ENCODE data around the gene TM4SF4. TPM values are rescaled to one million over a fixed set of nuclear protein-coding genes. Genes with fewer than 3 reads are reported as not detected.

Gene TM4SF4
- total RNA-seq, 1 experiment from 2014 or later: 2.7 TPM

DNA sequence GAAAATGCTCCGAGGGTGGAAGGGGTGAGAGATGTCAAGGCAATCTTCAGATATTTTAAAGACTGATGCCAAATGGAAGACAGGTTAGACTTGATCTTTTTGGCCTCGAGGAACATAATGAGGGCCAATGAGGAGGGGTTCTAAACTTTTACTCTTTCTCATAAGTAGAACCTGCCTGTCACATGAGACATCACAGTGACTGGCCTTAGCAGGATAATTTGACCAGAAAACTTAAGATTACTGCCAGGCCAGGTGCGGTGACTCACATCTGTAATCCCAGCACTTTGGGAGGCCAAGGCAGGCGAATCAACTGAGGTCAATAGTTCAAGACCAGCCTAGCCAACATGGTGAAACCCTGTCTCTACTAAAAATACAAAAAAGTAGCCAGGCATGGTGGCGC, 12.2 kb downstream of the TM4SF4 start:
- Mint-ChIP-seq H3K4me1 (ENCODE audit: low read depth, unreplicated experiment) (no peaks in the 10 kb centered on the region), H3K4me3 (ENCODE audit: unreplicated experiment) (no peak overlapping the region), H3K27ac (ENCODE audit: unreplicated experiment) (no peak overlapping the region), H3K36me3 (ENCODE audit: insufficient read depth, unreplicated experiment) (no peaks in the 10 kb centered on the region), H3K27me3 (ENCODE audit: insufficient read depth, unreplicated experiment) (no peaks in the 10 kb centered on the region), H3K9me3 (ENCODE audit: unreplicated experiment) (peaks cover 9% of the 10 kb centered on the region)
- TF ChIP-seq, protein P1, sequence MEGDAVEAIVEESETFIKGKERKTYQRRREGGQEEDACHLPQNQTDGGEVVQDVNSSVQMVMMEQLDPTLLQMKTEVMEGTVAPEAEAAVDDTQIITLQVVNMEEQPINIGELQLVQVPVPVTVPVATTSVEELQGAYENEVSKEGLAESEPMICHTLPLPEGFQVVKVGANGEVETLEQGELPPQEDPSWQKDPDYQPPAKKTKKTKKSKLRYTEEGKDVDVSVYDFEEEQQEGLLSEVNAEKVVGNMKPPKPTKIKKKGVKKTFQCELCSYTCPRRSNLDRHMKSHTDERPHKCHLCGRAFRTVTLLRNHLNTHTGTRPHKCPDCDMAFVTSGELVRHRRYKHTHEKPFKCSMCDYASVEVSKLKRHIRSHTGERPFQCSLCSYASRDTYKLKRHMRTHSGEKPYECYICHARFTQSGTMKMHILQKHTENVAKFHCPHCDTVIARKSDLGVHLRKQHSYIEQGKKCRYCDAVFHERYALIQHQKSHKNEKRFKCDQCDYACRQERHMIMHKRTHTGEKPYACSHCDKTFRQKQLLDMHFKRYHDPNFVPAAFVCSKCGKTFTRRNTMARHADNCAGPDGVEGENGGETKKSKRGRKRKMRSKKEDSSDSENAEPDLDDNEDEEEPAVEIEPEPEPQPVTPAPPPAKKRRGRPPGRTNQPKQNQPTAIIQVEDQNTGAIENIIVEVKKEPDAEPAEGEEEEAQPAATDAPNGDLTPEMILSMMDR (IDR thresholded peaks at IDR 0.05; ENCODE audit: insufficient read depth in 1 of 2, low read depth in 1 of 2, low read length in 1 of 2, severe bottlenecking in 1 of 2, unreplicated experiment in 1 of 2): no peak
- H3K9me3 ChIP-seq: no peaks in the 10 kb centered on the region
- H3K36me3 ChIP-seq (ENCODE audit: control insufficient read depth, insufficient read depth, low read length): no peaks in the 10 kb centered on the region
- CTCF ChIA-PET: no interaction called here
- no peaks in the 10 kb centered on the region for H3K27me3 ChIP-seq (replicated peaks; ENCODE audit: control insufficient read depth, insufficient read depth, low read length)
- H3K4me1 ChIP-seq: no peaks in the 10 kb centered on the region
- POLR2A ChIA-PET: no interaction called here
- intact Hi-C loops (cut with micrococcal nuclease; ENCODE audit: unreplicated experiment): loop anchor here (10.0 kb wide), 1 partner anchor 532 kb away; no protein-coding TSS in a partner anchor
- H3K4me3 ChIP-seq (ENCODE audit: low read depth, low read length): no peak overlapping the region
- no TSS peak for BruUV-seq (replicated peaks)
- DNase-seq: no peak

DNA sequence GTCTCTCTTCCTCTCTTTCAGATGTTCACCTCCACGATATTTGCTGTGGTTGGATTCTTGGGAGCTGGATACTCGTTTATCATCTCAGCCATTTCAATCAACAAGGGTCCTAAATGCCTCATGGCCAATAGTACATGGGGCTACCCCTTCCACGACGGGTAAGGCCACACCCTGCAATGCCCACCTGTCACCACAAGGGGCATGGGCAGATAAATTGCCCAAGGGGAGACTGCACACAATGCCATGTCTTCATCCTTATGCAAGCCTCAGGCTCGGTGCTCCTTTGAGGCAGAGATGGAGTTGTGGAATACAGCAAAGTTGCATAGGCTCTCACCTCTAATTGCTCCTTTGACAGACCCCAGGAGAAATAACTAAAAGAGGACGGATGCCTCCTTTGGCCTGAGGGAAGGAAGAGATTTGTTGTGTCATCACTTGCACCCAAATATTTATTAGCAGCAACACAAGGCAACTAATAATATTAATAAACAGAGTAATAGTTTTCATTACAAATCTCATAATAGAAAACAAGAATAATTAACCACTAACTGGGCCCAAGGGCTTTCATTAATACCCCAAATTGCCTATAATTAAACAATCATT, 13.2 kb downstream of the TM4SF4 start:
- DNase-seq: peak in 1 of 2 experiments; percentile 47
- no TSS peak for BruUV-seq (replicated peaks)
- Mint-ChIP-seq H3K36me3 (ENCODE audit: insufficient read depth, unreplicated experiment) (no peaks in the 10 kb centered on the region), H3K4me3 (ENCODE audit: unreplicated experiment) (no peak overlapping the region), H3K27ac (ENCODE audit: unreplicated experiment) (no peak overlapping the region), H3K4me1 (ENCODE audit: low read depth, unreplicated experiment) (no peaks in the 10 kb centered on the region), H3K27me3 (ENCODE audit: insufficient read depth, unreplicated experiment) (no peaks in the 10 kb centered on the region), H3K9me3 (ENCODE audit: unreplicated experiment) (peaks cover 9% of the 10 kb centered on the region)
- intact Hi-C loops (cut with micrococcal nuclease; ENCODE audit: unreplicated experiment): loop anchor here (10.0 kb wide), 1 partner anchor 533 kb away; no protein-coding TSS in a partner anchor
- no peaks in the 10 kb centered on the region for H3K4me1 ChIP-seq
- ChIA-PET POLR2A (no interaction called here), CTCF (no interaction called here)
- H3K27me3 ChIP-seq (replicated peaks; ENCODE audit: control insufficient read depth, insufficient read depth, low read length): no peaks in the 10 kb centered on the region
- H3K36me3 ChIP-seq (ENCODE audit: control insufficient read depth, insufficient read depth, low read length): no peaks in the 10 kb centered on the region
- TF ChIP-seq, protein P1 (IDR thresholded peaks at IDR 0.05; ENCODE audit: insufficient read depth in 1 of 2, low read depth in 1 of 2, low read length in 1 of 2, severe bottlenecking in 1 of 2, unreplicated experiment in 1 of 2): peak; percentile 16 to 25
- H3K9me3 ChIP-seq: no peaks in the 10 kb centered on the region
- no peak overlapping the region for H3K4me3 ChIP-seq (ENCODE audit: low read depth, low read length)

DNA sequence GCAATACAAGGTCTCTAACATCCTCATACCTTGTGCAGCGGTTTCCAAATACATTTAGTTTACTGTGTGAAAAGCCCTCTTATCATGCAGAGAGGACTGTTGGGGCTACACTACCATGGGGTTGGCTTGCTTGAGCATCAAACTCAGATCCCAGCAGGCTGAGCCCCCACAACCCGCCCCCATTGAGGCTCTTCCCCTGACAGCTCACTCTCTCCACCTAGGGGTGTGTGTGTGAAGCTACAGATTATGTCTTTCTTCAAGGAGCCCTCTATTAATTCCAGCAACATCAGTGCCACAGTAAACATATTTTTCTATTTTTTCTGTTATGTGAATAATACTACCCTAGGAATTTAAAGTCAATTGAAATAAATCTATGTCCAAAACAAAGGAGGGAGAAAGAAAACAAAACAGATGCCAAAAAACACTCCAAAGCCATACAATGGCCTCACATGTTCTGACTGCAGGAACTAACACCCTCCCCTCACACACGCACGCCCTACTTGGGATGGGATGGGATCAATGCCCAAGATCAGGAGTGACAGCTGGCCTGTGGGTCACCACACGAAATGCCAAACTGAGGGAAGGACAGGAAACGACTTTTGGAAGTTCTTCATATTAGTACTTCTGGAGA, 14.7 kb downstream of the TM4SF4 start:
- CTCF ChIA-PET: interaction anchor here (0.6 to 1.9 kb wide), 7 partner anchors 13 to 369 kb away, joined by 3 to 5 read pairs (median 3); no protein-coding TSS in a partner anchor
- no TSS peak for BruUV-seq (replicated peaks)
- no peaks in the 10 kb centered on the region for H3K27me3 Mint-ChIP-seq (ENCODE audit: insufficient read depth, unreplicated experiment)
- Histone ChIP-seq H3K27me3 (replicated peaks; ENCODE audit: control insufficient read depth, insufficient read depth, low read length) (no peaks in the 10 kb centered on the region), H3K4me3 (ENCODE audit: low read depth, low read length) (no peak overlapping the region), H3K4me1 (no peaks in the 10 kb centered on the region), H3K9me3 (peaks cover 5% of the 10 kb centered on the region; the same call in 1 of the 2 replicates), H3K36me3 (ENCODE audit: control insufficient read depth, insufficient read depth, low read length) (no peaks in the 10 kb centered on the region)
- peak in 1 of 2 experiments; percentile 29 for DNase-seq
- H3K9me3 Mint-ChIP-seq (ENCODE audit: unreplicated experiment): peaks cover 9% of the 10 kb centered on the region
- intact Hi-C loops (cut with micrococcal nuclease; ENCODE audit: unreplicated experiment): loop anchor here (1.0 to 10.0 kb wide), 2 partner anchors 137 to 534 kb away; no protein-coding TSS in a partner anchor
- POLR2A ChIA-PET: interaction anchor here (0.5 kb wide), 1 partner anchor 104 kb away, joined by 3 read pairs; no protein-coding TSS in a partner anchor
- no peak overlapping the region for H3K4me3 Mint-ChIP-seq (ENCODE audit: unreplicated experiment)
- no peaks in the 10 kb centered on the region for H3K4me1 Mint-ChIP-seq (ENCODE audit: low read depth, unreplicated experiment)
- TF ChIP-seq, protein P1 (IDR thresholded peaks at IDR 0.05; ENCODE audit: insufficient read depth in 1 of 2, low read depth in 1 of 2, low read length in 1 of 2, severe bottlenecking in 1 of 2, unreplicated experiment in 1 of 2): peak; percentile 38 to 57
- no peak overlapping the region for H3K27ac Mint-ChIP-seq (ENCODE audit: unreplicated experiment)
- no peaks in the 10 kb centered on the region for H3K36me3 Mint-ChIP-seq (ENCODE audit: insufficient read depth, unreplicated experiment)

Measured in Caco-2 (cell line).